Ecto neural progenitor cell (in vitro differentiated cells): ENCODE measurements around the gene BPTF.
A peak's percentile ranks its signal among the peaks of the same experiment; 100 is the strongest.
"Not testable (repeated sequence)": the region's sequence is repeated elsewhere in the genome, so short reads cannot be mapped to it uniquely, and the experiment has no call there.

Source experiments
- DNase-seq: peaks from one replicate; pipeline ENCODE4 v3.0.0-alpha.2; 2018; ENCODE audit warnings: low spot score

The BPTF gene

GRCh38 chr17:68013385-68013784 is 188.1 kb downstream of the BPTF start:
- no peak for DNase-seq

GRCh38 chr17:68015081-68015723 is 189.9 kb downstream of the BPTF start:
- DNase-seq, result no peak

GRCh38 chr17:68016838-68017237 is 191.5 kb downstream of the BPTF start:
- no peak for DNase-seq

DNA sequence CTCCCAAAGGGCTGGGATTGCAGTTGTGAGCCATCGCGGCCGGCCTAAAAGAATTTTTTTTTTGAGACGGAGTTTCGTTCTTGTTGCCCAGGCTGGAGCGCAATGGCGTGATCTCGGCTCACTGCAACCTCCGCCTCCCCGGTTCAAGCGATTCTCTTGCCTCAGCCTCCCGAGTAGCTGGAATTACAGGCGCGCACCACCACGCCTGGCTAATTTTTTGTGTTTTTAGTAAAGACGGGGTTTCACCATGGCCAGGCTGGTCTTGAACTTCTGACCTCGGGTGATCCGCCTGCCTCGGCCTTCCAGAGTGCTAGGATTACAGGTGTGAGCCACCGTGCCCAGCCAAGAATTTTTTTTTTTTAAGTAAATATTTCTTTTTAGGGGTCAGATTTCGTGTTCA is 193.2 kb downstream of the BPTF start:
- not testable (repeated sequence) for DNase-seq

GRCh38 chr17:68019336-68019674 is 194.0 kb downstream of the BPTF start:
- DNase-seq, result no peak

GRCh38 chr17:68019675-68020408 is 194.5 kb downstream of the BPTF start:
- DNase-seq, result peak; percentile 100

DNA sequence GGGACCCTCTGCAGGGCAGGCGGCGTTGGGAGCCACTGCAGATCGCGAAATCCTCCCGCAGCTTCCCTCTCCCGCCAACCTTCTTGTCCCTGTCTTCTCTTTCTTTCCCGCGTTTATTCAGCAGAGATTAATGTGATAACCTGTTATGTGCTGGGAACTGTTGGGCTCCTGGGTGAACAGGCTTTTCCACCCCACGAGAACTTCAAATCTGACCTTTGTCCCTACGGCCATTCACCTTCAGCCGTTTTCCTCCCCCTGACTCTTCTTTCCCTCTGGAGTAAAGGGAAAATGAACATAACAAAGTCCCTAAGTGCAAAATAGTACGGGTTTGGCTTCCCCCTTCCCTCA is 195.1 kb downstream of the BPTF start:
- DNase-seq, result no peak

DNA sequence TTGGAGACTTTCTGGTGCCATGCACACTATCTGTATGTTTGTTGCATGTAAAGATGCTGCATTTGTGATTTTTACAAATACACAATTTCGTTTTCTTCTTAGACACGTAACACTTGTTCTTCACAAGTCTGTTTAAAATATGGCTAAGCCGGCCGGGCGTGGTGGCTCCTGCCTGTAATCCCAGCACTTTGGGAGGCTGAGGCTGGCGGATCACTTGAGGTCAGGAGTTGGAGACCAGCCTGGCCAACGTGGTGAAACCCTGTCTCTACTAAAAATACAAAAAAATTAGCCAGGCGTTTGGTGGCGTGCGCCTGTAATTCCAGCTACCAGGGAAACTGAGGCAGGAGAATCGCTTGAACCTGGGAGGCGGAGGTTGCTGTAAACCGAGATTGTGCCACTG is 195.5 kb downstream of the BPTF start:
- DNase-seq, result not testable (repeated sequence)

- DNase-seq, result no peak
Measured at GRCh38 chr17:68021963-68022362, 196.7 kb downstream of the BPTF start.

- not testable (repeated sequence) for DNase-seq
Measured at GRCh38 chr17:68022547-68022946, 197.2 kb downstream of the BPTF start.

- no peak for DNase-seq
Measured at GRCh38 chr17:68029512-68030215, 204.4 kb downstream of the BPTF start.
